Measurements from ENCODE around the gene KCNAB1.

The KCNAB1 gene

DNA sequence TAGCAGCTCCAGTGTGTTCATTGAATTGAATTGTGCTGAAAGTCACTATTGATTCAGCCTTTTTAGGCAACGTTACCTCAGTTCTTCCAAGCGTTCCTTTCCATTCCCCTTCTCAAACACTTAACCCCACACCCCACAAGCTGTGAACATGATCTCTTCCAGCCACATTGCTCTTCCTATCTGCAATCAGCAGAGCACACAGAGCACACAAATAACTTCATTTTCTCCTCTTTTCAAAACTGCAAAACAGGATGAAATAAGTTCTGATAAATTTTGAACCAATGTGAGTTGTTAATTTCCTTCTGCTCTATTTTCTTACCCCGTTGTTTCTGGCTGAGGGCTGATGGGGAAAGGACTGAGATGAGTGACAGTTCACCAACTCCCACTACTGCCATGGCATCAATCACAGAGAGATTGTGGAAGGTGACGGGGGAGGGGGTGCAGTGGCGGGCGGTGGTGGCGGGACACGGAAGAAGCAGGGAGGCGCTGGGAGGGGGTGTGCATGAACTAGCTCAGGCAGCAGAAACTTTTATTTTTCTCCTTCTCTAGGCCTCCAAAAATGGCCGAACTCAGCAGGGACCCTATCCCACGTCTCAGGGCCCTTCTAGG is 287.3 kb downstream of the KCNAB1 start:
- no peak for DNase-seq (ENCODE audit: low read depth)

DNA sequence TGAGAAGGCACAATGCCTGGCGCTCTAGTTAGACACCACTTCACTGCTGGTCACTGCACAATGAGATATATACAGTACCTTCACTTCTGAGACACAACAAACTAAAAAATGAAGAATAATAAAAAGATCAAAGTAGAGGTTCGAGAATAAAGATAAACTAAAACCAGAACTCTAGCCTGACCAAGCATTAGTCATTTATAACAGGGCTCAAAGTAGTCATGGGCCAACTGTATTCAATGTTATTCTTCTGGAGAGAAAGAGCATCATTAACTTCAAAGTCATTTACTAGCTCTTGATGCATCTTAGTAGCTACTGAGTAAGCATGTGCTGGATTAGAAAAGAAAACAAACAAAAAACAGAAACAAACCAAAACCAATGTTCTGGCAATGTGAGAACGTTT is 289.3 kb downstream of the KCNAB1 start:
- DNase-seq (ENCODE audit: low read depth), result no peak

DNA sequence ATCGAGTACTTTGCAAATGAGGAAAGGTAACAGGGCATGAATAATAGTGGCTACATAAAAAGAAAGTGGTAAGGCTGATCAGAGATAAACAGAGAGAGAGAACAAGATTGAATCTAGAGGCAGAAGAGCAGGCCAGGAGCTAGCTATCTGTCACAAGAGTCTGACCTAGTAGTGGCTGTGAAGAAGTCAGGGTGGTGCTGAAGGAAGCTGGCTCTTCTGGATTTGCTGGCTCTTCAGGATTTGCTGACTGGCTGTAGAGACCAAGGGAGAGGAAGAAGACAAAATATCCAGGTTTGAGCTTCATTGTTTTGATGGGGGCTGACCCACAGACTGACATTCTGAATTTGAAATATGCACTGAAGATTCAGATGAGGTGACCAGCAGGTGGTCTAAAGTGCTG is 292.2 kb downstream of the KCNAB1 start:
- no peak for DNase-seq (ENCODE audit: low read depth)

DNA sequence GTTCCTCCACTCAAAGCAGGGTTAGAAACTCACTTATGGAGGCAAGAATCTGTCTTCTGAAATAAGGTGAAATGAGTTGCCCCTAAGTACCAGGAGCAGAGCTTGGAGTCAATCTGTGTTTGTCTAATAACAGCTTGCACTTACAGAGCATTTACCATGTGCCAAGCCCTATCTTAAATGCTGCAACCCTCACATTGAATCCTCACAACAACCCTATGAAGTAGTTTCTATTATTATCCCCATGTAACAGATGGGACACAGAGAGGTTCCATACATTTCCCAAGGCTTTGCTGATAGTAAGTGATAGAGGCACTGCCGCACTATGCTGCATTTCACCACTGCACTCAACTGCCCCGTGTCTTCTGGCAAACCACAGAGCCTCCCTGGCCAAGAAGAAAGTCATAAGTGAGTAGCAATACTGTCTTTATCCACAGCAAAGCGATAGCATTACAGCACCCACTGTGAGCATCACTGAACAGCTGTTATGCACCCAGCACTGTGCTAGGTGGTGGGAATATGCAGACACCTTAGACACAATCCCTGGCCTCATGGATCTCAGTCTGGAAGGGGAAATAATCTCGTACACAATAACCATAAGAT is 293.0 kb downstream of the KCNAB1 start:
- no peak for DNase-seq (ENCODE audit: low read depth)

DNA sequence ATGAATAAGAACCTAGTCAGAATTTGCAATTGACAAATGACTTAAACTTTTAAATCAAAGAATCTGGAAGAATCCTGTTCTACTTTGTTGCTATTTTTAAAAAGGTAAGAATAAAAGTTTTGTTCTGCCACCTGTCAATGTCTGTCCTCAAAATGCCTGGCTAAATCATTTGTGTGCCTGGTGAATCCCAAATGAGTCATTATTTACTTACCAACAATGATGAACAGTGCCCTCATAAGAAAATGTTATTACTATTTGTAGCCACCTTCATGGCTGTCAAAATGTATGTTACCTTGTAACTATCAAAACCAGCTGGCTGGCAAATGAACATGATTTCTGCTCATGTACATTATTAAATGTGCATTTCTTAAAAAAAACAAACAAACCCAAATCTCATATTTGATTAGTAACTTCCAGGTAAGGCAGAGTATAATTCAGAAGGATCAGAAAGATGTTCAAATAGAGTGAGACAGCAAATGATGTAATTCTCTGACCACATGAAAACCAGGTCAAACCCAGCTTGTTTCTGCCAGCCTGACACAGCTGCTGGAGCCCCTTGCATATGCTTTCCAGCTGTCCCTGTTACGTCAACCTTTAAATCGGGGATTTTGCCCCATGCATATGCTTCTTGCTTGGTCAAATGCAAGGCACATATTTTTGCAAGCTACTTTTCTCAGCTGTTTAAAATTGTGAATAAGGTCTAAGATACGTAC is 296.6 kb downstream of the KCNAB1 start:
- DNase-seq (ENCODE audit: low read depth), result no peak

DNA sequence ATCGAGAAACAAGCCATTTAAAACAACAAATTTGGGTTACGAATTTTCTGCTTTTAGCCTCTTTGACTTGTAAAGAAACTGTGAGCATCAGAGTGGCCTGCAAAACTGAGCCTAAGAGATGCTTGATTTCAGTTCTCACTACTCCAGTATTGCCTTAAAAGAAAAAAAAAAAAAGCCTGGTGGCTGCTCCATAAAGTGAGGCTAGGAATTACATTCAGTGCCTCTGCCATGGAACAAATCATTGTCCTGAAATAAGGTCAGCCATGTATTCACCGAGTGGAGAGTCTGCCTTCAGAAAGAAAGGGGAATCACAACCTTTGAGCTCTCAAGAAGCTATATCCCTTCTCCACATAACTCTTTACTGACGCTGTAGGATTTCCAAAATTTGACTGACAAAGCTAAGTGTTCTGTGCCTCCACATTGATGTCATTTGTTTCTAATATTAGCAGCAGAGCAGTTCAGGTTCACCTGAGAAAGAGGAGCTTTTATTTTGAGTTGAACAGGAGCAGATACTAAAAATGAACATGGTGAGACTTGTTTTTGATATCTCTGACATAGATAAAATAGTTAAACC is 297.3 kb downstream of the KCNAB1 start:
- no peak for DNase-seq (ENCODE audit: low read depth)

DNA sequence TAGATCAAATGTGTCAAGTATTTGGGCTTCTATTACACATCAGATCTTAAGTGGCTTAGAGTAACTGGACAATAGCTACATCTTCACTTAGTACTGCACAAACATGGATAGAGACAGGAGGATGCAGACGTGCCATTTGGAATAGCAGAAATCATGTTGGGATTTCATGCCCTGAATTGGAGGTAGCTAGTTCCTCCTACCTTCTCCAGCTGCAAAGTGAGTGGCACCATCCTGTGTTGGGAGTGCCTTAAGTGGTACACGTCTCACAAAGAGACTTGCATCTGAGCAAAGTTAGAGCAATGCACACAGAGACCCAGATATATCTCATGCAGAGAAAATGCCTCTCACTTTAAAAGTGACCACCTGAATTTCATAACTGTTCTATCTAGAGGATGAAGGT is 298.1 kb downstream of the KCNAB1 start:
- DNase-seq (ENCODE audit: low read depth), result no peak

DNA sequence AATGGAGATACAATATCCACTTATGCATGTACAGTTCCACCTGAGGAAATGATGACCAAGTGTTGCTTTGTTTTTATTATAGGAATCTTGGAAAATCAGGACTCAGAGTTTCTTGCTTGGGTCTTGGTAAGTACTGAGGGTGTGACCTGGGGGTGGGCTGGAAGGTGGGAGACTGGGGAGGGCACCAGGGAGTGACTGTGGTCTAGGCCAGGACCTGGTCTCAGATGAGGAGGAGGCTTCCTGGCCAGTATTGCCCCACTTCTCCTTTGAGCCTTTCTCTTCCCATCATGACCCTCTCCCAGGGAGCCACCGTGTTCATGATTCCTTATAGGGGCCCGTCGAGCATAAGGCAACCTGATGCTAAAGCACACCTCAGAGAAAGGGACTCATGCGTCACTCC is 301.2 kb downstream of the KCNAB1 start:
- no peak for DNase-seq (ENCODE audit: low read depth)

DNA sequence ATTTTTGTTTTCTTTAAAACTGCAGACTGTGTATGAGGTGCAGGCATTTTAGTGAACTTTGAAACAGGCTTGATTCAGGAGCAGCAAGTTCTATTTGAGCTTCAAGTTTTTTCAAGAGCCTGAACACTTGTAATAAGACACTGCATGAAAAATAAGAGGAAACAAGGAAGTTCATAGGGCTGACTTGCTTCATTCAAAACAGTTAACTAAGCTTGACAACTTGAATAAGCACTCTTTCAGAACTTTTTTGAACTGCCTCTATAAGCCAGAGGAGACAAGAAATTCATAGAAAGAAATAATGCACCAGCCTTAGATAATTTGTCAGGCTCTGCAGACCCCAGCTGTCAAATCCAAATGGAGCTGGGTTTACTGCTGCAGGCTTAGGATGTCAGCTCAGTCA is 304.4 kb downstream of the KCNAB1 start:
- DNase-seq (ENCODE audit: low read depth), result no peak

DNA sequence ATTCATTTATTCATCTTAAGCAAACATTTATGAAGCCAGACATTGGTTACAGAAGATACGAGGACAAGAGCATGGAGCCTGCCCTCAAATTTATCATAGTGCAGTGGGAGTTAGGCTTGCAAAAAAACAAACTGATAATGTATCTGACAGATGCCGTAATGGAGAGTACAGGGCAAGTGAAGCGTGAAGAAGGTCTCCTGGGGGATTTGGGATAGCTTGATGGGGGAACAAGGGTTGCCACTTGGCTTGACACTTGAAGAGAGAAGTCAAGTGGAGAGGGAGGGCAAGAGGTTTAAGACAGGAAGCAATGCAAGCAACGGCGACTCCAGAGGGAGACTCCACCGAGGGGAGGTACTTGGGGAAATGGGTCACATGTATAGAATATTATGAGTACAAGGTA is 305.3 kb downstream of the KCNAB1 start:
- no peak for DNase-seq (ENCODE audit: low read depth)

DNA sequence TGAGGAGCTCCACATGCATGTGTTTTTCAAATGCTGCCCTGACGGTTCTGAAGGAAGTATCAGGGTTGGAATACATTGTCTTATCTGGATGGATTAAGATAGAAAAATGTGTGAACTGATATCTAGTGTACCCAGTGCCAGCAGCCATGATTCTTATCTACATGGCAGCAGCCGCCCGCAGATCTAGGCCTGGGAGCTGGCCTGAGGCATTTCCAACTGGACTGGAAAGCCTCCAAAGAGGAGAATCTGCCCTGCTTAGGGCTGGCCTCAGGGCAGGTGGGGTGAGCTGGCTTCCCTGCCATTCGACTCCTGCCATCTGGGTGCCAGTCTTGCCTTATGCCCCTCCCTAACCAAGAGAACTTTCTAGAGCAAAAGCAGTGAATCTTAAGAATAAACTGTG is 308.7 kb downstream of the KCNAB1 start:
- no peak for DNase-seq (ENCODE audit: low read depth)

DNA sequence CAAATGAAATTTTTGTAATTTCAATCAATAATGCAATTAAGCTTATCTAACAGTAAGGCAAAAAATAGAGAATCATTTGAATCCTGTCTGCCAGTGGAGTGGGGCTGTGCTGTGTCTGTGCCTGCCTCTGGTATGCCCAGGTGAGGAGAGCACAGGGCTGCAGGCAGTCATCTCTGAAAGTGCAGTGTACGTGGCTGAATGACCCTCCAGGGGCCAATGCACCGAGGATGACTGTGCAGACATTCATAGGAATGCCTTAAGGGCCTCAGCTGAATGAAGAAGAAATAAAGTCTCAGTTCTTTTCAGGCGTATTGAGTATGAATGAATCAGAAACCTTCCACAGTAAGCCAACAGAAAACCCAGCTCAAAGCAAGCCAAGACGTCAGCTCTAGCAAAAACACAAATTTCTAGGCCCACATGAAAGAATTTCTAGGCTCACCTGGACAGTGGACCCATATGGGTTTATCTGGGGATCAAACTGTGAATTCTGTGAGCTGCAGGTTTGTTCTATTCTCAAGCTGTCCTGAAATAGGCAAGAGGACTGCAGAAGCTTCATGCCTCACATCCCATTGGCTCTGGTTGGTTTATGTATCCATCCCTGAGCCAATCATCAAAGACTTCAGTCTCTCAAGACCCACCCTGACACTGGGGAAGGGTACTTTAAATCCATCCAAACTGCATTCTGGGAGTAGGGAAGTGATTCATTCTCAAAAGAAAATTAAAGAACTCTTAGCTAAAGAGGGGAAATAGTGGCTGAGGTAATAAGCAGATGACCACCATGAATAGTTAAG is 311.2 kb downstream of the KCNAB1 start:
- no peak for DNase-seq (ENCODE audit: low read depth)

DNA sequence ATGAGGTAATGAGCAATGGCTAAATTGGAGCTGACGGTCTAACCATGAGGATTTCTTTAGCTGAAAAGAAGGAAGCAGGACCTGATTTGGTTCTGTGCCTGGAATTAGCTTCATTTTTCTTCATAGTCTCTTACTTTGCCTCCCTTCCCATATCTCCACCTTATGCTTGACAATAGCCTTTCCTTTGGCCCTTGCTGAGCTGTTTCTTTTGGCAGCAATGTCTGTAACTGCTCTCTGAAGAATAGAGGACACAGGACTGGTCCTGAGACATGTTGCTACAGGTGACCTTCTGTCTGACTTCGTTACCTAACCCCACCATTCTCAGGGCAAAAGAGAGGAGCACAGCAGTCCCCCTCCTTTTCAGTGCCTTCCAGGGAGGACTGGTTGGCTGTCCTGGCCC is 312.2 kb downstream of the KCNAB1 start:
- no peak for DNase-seq (ENCODE audit: low read depth)

DNA sequence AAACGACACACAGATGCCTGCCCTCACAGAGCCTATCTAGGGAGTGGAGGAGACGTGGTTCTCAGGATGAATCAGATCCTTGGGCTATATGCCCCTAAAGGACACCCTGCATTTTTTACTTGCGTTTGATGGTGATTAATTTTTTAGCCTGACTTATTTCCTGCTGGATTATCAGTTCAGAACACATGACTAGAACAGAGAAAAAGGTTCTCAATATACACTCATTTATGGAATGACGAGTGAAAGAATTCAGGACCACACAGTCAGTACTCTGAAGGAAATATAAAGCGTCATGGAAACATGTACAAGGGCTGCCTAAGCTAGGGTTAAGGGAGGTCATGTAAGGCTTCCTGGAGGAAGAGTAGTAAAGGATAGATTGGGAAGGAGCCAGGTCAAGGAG is 312.8 kb downstream of the KCNAB1 start:
- no peak for DNase-seq (ENCODE audit: low read depth)

DNA sequence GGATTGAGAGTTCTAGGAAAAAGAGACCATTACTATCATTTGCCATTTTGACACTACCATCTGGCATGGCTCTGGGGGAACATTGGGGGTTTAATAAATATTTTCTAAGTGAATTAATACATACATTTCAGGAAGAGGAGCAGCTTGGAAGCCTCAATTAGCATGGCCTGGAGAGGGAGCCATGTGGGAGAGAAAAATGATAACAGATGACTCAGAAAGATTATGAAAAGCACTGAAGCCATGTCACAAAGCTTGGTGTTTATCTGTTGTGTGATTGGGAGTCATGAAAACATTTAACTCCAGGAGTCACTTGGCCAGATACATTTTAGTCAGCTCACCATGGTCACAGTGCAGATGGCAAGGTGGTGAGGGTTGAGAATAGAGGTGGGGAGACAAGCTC is 313.5 kb downstream of the KCNAB1 start:
- DNase-seq (ENCODE audit: low read depth), result no peak

DNA sequence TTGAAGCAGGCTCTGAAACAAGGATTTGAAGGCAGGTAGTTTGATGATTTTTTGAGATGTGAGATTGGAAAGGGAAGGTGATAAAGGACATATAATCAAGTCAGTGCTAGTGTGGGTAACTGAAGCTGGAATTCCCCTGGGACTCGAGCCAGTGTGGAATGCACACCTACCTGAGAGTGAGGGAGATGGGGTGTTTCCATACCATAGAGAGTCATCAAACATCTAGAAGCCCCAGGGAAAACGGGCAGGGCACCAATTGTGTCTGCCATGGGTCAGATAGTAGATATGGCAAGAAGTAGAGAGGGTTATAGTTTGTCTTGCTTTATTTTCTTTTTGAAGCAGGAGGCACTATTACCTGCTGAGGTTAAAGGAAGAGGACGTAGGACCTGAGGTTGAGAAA is 314.5 kb downstream of the KCNAB1 start:
- DNase-seq (ENCODE audit: low read depth), result no peak

DNA sequence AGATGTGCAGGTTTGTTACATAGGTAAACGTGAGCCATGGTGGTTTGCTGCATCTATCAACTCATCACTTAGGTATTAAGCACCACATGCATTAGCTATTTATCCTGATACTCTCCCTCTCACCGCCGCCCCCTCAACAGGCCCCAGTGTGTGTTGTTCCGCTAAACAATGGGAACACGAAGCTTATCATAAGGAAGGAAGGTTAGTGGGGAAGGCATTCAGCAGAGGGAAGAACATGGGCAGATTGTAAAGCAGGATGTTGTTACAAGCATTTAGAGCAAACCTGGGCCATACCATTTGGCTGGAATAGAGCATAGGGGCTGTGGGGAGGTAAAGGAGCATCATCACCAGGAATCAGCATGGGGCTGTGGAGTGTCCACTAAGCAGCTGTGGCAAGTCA is 322.7 kb downstream of the KCNAB1 start:
- DNase-seq (ENCODE audit: low read depth), result no peak

DNA sequence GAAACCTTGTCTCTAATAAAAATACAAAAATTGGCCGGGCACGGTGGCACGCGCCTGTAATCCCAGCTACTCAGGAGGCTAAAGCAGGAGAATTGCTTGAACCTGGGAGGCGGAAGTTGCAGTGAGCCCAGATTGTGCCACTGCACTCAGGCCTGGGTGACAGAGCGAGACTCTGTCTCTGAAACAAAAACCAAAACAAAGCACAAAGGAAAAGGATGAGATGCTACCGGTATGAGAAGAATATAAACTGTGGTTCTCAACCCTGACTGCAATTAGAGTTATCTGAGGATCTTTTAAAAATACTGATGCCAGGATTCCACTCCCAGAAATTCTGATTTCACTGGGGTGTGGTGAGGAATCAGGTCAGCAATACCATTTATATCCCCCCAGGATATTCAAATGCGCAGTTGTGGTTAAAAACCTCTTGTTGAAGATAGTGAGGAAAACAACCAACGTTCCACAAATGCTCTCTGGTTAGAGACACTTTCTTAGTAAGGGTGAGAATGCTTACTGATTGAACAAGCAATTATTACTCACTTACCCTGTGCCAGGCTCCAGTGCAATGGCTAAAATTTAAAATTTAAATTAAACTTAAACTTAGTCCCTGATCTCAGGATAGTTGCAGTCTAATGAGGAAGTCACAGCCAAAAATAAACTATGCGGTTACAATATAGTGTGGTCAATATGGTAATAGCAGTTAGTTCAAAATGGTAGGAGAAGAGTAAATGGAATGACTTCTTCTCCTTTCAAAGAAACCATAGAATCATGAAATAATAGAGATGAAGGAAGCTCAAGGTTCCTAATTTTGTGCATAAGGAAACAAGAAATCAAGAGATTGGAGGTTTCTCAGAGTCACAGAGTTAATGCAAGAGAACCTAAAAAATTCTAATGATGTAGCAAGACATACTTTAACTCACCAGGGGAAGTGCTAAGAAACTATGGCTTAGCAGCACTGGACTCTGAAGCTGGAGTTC is 325.0 kb downstream of the KCNAB1 start:
- no peak for DNase-seq (ENCODE audit: low read depth)

DNA sequence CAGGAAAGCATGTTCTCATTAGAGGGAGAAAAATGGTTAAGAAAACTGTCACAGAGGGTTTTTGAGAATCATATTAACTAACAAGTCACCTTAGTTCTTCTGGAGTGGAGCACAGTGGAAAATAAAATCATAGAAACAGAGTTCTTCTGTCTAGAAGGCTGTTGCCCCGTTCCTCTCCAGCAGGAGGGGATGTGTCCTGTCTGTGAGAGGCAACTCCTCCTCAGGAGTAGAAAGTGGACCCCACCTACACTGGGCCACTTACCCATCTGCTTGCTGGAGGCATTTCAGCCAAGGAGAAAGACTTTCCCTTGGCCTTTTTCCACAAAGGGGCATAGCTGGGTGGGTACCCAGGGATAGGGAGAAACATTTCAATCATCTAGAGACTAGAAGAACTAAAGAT is 327.9 kb downstream of the KCNAB1 start:
- peak; percentile 4 for DNase-seq (ENCODE audit: low read depth)

DNA sequence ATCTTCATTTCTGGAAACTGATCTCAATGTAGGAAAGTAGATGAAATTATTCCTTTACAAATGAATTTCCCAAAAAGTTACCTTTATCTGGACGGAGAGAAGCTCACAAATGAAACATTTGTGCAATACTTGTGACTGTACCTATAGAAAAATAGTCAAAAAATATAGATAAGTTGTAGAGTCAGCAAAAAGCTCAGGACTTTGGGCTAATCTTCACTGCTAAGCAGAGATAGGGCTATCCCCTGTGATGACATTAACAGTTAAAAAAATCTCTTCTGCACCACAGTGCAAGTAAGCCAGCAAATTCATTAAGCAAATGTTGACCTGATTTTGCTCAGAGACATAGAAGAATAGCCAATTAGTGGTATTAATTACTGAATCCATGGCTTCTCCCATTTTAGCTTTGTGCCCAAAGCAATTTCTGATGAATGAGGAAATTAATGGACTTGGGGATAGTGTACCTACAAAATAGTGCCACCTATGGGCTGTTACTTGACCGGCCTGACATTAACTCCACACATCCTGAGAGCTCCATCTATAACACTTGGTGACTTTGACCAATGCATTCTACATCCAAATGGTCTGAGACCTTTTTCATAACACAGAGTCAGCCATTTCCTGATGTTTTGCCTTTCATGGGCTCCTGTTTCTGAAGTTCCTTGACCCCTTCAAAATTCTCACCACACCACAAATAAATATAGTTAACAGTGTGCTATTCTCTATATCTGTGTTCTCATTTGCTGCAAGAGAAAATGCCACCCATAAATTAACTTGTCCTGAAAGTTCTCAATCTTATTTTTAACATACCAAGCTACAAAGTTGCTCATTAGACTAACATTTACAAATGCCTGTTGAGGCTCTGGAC is 329.6 kb downstream of the KCNAB1 start:
- no peak for DNase-seq (ENCODE audit: low read depth)

Measured in activated T-cell treated with anti-CD3 and anti-CD28 coated beads for 48 hours (primary cell).